Fibroblast of peridontal ligament (primary cell): ENCODE results near the gene ACOXL.
A peak's percentile ranks its signal among the peaks of the same experiment; 100 is the strongest.

Experiments used
- DNase-seq: peaks from one replicate; pipeline ENCODE4 v3.0.0-alpha.2; 2010; ENCODE audit errors: extremely low read depth

ACOXL gene

DNA sequence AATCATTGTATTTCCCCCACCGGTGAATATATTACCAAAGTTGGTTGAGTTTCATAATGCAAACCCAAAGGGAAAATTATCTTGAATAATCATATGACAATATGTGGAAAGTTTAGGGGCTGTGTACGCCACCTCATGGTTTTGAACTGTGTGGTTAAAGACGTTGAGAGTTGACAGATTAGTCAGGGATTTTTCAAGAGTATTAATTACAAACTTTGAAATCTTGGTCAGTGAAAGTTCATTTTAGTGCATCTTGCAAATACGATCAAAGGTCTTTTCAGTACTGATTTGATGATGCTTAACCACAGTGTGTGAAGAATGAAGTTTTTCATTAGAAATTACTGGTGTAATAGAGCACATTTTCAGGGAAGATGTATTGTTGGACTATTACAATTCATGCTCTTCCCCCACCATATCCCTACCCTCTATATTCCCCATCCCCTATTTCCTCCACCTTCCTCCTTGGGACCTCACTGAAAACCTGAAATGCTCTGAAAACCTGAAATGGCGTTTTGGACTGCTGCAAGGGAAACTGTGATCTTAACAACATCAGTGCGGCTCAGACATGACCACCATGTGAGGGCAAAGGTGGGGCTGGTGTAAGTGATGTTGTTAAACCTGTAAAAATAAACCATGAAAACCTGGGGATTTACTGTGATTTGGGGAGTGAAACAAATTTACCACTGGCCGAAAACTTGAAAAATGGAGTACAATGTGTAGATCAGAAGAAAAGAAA, 383.8 kb downstream of the ACOXL start:
- no peak for DNase-seq

DNA sequence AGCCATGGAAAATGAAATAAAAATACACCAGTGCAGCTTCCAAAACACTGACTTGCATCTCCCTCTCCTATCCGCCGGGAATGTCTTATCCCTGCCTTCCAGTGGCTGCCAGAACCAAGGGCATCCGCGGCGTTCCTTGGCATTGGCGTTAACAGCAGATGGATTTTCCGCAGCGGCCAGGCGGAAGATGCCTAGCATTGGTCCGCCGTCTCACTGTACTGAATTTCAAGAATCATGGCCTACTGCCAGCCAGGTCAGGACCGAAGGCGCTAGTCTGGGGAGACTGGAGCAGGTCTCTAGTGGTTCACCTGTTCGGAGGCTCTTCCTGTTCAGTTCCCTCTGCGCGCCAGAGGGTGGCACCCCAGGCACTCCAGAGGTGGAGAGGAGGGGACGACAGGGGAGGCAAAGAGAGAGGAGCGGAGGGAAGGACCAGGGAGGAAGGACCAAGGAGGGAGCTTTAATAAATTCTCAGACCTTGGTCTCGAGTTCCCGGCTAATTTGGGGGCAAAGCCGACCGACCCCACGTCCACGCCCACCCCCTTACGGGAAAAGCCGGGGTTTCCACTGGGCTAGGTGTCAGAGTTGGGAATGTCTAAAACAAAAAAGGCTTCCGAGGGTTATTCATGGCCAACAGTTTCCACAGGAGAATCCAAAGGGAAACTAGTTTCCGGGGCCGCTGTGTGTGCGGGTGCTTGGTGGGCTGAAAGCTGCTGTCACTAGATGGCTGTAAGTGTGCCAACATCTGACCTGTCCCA, 384.6 kb downstream of the ACOXL start:
- DNase-seq: peak; percentile 62

DNA sequence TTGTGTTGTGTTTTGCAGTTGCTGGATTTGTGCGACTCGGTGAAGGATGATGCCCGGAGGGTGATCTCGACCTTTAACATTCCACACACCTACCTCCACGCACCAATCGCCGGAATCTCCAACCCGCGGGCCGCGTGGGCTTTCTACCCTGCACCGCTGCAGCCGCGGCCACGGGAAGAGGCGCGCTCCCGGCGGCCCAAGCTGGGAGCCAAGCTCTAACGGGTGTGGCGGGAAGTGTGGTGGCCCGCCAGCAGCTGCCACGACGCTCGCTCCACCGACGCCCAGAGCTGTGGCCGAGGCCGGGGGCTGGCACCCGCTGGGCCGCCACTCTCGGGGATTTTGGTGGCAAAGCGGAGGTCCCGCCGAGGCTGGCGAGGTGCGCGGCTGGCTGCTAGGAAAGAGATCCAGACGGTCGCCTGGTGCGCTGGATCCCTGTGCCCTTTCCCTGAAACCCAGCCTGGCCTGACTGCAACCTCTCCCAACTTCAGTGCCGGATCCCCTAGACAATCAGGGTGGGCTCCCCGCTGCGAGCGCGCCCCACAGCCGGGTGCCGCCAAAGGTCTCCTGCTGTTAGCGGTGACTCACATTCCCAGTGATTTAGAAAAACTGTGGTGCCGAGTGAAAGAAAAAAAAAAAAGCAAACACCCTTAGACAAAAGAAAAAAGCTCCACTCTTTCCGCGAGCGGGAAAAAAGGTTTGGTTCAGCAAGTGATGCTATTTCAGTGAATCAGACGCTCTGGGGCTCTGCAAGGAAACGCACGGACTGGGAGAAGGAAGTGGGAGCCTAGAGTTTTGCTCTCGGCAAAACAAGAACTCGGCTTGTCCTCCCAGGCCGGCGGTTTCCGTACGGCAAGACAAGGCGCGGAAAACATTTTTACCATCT, 385.5 kb downstream of the ACOXL start:
- peak; percentile 61 for DNase-seq

DNA sequence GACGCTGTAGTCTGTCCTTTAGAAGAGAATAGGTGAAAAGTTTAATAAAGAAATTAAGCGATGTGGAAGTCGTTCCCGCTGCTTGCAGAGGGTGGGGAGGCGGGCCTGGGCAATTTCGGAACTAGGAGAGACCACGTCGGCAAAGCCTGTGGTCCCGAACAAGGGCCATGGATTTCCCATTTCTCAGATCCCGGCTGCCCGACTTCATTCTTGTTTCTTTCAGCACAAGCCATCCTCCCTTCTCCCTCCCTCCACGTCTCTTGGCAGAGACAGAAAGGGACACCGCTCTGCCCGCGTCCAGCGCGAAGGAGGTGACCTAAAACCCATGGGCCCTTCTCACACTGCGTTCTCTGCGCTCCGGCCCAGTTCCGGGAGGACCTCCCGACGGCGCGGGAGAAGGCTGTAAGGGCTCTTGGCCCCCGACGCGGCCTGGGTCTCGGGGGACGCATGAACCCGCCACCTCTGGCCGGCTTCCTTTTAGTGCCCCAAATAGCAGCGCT, 386.2 kb downstream of the ACOXL start:
- no peak for DNase-seq

DNA sequence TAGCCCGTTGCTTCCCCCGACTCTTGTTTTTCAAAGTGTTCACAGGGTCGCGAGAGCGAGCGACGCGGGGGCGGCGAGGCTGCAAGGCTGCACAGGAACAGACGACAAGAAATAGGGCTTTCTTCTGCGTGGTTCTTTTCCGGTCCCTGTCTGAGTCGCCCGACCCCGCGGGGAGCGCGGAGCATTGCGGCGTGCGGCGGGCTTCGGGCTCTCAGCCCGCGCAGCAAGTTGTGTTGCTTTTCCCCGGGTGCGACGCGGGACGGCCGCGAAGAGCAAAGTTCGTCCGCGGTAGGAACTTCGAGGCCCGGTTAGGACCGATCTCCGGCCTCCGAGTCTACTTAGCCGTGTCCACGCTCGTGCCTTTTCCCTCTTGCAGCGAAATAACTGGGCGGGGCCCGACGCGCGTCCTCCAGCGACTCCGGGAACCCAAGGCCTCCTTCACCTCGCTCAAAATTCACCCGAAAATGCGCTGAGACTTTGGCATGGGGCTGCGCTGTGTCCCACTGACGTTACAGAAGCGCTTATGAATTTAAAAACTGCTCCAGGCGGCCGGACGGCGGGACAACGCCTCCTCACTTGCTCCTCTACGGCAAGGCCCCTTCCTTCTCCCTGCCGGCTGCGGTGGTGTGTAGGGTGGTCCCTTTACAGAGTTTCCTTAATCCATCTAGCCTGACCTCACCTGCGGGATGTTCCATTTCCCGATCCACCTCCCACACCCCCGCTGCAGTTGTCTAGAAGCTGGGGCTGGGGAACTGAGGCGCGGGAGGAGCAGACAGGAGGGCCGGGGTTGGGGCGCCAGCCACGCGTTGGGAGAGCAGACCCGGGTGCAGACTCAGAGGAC, 386.8 kb downstream of the ACOXL start:
- DNase-seq: no peak

DNA sequence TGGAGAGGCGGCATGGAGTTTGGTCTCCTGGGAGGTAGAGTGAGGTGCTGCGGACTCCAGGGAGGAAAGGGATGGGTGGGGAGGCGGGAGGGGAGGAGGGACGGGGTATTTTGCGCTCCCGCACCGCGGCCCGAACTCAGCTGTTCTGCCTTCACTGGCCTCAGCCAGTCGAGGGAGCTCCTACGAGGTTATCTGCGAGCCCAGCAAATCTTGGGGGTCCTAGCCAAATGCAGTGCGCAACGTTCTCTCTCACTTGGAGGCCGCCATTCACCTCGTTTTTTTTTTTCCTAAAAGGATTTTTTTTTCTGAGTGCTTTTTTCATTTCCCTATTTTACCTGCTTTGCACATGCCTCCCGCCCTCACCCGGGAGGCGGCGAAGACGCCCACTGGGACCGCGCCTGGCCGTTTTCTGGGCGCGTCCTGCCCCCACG, 387.5 kb downstream of the ACOXL start:
- no peak for DNase-seq

DNA sequence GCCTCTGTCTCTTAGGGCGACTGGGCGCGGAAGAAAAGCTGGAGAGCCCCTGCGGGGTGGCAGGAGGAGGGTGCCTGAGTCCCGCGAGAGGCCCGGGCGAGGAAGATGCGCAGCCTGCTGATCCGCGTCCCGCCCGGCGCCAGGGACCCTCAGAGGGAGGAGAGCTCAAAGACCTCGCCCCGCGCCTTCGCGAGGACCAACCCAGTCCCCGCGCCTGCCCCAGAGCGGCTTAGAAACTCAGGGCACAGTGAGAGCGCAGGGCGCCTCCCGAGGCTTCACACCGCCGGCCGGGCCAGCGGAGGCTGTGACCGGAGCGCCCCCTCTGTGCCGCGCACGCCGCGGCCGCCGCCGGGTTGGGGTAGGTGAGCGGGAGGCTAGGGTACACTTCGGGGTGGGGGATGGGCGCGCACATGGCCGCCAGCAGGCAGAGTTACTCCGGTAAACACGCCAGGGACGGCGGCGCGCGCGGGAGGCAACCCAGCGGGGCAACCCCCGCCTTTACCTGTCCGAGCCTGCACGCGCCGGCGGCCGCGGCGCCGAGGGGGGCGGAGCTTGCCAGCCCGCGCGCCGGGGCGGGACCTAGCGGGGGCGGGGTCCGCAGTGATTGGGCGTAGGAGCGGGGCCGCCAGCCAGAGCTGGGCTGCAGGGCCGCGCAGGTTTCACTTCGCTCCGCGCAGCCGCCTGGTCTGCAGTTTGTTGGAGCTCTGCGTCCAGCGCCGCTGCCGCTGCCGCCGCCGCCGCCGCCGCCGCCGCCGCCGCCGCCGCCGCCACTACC, 388.1 kb downstream of the ACOXL start, which contains the start of gene BCL2L11:
BCL2L11 (plus strand) TSS at position 662 of the 775 bp plus-strand sequence. CDS start 2,832 bp downstream, outside the sequence.
- peak; percentile 79 for DNase-seq

DNA sequence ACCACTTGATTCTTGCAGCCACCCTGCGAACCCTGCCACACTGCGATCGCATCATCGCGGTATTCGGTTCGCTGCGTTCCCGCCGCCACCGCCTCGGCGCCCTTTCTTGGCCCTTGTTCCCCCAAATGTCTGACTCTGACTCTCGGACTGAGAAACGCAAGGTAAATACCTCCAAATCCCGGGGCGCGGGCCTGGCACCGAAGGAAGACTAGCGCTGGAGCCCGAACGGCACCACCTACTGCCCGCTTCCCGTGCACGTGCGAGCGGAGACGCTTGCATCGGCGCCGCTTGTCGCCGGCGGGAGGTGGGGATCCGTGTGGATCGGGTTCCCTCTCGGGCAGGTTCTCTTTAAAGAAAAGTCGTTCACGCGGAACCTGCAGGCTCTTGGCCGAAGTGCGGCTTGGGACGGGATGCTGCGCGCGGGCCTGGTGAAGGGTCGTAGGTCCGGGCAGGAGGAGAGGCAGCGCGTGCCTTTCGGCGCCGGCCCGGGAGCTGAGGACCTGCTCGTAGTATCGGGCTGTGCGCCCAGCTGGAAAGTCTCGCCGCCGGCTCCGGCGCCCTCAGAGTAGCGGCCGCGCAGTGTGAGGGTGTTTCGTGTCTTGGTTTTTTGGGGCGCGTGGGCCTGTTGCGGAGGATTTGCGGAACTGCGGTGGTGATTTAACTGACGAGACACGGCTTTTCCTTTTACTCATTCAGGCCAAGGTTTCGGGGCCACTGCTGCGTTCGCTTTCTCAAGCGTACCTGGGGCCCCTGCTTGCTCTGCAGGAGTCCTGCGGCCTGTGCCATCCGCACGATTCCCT, 388.9 kb downstream of the ACOXL start:
- peak; percentile 11 for DNase-seq

DNA sequence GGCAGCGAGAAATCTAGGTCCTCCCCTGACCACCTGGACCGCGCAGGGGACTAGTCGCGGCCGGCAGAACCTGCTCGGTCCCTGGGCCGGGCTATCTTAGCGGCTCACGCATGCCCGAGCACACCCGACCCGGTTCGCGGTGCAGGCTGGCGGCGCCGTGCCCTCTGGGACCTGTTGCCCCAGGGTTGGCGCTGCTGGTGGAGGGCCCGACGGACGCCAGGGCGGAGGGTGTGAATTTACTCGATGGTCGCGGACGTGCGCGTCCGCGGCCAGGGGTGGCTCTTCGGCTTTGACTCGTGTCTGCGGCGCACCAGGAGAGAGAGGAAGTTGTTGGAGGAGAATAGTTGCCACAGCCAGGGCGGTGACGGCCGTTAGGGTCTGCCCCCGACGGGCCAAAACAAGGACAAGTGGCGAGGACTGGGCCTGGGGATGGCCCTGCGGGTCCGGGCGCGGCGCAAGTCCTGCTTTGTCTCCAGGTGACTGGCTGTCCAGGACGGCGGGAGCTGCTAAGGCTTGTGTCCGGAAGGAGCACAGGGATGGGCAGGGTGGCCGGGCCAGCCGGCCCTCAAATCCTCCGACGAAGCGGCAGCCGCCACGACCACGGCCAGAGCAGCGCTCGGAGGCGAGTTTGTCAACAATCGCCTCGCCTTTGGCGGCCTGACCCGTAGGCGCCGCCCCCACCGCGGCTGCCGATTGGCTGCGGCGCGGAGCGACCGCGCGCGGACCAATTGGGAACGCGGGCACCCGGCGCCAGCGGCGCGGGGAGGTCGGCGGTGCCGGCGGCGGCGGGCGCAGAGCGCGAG, 389.7 kb downstream of the ACOXL start:
- DNase-seq: peak; percentile 77

DNA sequence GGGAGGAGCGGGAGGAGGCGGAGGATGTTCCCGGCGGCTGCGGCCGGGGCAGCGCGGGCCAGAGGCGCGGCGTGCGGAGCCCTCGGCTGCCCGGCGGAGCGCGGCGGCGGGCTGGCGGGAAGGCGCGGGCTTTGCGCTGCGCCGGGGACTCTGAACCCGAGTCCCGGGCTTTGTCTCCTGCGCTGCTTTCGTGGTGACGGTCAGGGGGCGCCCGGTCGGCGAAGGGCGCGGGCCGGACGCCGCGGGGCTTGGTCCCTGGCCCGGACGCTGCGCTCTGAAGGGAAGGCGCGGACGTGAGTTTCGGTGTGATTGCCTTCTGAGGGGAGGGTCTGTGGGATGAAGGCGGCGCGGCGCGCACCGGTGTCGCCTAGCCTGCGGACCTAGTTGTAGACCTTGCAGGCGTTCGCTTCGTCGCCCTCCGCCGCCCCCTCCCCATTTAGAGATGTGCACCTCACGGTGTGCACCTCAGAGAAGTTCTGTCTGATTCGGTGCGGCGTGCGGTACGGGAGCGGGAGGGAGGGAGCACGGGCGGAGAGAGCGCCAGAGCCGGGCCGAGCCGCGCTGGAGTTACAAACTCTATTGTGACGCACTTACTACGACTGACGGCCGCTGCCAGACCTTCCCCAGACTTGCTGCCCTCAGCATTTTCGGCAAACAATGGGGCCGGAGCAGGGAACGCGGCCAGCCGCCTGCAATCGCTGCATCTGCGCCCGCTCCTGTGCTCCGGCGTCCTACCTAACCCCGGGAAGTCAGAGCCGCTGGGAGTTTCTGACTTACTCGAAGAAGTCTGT, 390.5 kb downstream of the ACOXL start:
- peak; percentile 80 for DNase-seq

DNA sequence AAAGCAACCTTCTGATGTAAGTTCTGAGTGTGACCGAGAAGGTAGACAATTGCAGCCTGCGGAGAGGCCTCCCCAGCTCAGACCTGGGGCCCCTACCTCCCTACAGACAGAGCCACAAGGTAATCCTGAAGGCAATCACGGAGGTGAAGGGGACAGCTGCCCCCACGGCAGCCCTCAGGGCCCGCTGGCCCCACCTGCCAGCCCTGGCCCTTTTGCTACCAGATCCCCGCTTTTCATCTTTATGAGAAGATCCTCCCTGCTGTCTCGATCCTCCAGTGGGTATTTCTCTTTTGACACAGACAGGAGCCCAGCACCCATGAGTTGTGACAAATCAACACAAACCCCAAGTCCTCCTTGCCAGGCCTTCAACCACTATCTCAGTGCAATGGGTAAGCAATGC, 391.4 kb downstream of the ACOXL start:
- no peak for DNase-seq

DNA sequence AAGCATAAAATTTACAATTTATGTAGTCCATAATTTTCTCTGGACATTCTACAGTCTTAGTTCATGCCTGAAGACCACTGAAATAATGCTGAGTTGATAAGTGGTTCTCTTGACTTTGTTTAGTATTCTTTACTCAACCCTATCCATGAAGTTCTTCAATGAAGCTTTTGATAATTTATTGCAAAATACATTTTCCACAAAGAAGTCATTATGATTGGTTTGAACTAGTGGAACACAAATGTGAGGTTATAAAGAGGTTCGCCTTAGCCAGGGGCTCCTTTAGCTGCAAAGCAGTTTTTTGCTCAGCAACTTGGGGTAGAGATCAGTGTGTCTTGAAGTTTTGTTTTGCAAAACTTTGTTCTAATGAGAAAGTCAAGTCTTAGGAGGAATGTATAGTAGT, 394.2 kb downstream of the ACOXL start:
- DNase-seq: no peak

DNA sequence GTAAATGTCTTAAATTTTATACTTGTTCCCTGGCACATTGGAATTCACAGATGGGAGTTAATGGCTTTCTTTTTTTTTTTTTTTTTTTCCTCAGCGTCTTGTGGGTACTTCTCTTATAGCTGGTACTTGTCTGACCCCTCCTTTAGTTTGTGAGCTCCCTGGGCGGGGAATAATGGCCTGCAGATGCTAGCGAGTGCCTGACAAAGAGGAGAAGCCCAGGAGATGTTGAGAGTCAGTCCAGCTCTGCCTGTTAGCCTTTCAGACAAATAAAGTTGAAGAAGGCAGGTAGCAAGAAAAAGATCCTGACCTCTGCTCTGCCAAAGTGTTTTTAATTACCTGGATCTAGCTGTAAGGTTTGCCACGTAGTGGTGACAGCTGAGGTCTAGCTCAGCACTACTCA, 395.0 kb downstream of the ACOXL start:
- no peak for DNase-seq

DNA sequence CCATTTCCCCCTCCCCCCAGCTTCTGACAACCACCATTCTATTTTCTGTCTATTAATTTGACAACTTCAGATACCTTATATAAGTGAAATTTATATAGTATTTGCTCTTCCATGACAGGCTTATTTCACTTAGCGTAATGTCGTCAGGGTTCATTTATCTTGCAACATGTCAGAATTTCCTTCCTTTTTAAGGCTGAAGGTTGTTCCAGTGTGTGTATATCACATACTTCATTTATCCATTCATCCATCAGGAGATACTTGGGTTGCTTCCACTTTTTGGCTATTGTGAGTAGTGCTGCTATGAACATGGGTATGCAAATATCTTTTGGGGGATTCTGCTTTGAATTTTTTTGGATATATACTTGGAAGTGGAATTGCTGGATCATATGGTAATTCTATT, 395.7 kb downstream of the ACOXL start:
- DNase-seq: no peak

DNA sequence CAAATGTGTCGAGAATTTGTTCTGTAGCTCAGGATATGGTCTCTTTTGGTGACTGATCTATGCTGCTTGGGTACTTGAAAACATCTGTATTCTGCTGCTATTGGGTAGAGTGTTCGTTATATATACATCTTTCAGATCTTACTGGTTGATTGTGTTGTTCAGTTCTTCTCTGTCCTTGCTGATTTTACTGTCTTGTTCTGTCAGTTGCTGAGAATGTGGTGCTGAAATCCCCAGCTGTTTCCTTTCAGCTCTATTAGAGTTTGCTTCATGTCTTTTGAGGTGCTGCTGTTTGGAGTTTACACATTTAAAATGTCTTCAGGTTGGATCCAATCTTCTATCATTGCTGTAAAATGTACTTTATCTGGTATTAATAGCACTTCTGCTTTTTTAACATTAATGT, 401.2 kb downstream of the ACOXL start:
- no peak for DNase-seq

DNA sequence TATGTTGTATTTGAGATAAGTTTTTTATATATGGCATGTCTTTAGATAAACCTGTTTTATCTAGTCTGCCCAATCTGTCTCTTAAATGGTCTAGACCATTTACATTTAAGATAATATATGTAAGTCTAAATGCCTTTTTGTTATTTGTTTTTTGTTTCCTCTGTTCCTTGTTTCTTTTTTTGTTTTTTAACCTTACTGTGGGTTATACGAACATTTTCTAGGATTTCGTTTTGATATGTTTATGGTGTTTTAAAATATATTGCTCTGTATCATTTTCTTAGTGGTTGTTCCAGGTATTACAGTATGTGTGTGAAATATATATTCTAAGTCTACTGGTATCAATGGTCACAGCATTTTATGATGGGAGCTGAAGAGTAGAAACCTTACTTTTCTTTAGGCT, 401.7 kb downstream of the ACOXL start:
- no peak for DNase-seq

DNA sequence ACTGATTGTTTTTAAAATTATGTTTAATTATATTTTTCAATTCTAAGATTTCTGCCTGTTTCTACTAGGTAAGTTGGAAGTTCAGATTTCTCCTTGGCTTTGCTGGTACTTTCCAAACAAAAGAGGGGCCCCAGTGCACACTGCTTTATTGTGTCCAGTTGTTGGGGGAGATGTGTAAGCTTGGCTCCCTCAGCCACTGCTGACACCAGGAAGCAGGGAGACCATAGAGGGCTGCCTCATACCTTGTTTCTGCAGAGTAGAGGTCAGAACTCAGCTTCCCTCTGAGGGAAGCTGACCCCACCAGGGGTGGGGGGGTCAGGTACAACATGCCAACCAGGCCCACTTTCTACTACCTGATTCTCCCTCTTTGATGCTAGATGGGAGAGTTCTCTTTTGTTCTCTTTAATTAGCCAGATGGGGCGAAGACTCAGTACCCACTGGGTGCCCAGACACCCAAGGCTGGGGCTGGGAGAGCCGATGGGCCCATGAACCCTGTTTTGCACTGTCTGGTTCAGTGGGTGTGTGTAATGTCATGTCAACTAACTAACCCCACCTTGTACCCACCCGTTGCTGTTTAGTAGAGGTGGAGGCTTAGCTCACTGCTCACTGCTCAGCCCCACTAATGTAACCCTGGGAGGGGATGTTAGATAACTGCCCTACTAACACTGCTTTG, 403.0 kb downstream of the ACOXL start:
- DNase-seq: no peak
